Hepatocyte (in vitro differentiated cells): Measurements from ENCODE around the gene MEOX1.

ENCODE experiments used
- CTCF ChIP-seq: fragments of 200-600 bp; sonication (generic); IDR thresholded peaks from 2 replicates; pipeline ENCODE4 v1.5.1; 2016; ENCODE audit warnings: antibody characterized with exemption, mild to moderate bottlenecking; ENCODE audit not compliant: poor library complexity
- EZH2 ChIP-seq: fragments of 200-600 bp; sonication (generic); IDR thresholded peaks from 2 replicates; pipeline ENCODE4 v1.6.1; 2016; ENCODE audit warnings: antibody characterized with exemption, mild to moderate bottlenecking, borderline replicate concordance

GRCh38 chr17:43599835-43600234, 61.9 kb downstream of the MEOX1 start:
- TF ChIP-seq CTCF (no peak), EZH2 (no peak)
